ENCODE results near the gene LPCAT3. TPM values are rescaled to one million over a fixed set of nuclear protein-coding genes. Genes with fewer than 3 reads are reported as not detected.

LPCAT3 gene
- total RNA-seq, 2 donors from 2014 or later: 28.3 to 29.0 TPM

DNA sequence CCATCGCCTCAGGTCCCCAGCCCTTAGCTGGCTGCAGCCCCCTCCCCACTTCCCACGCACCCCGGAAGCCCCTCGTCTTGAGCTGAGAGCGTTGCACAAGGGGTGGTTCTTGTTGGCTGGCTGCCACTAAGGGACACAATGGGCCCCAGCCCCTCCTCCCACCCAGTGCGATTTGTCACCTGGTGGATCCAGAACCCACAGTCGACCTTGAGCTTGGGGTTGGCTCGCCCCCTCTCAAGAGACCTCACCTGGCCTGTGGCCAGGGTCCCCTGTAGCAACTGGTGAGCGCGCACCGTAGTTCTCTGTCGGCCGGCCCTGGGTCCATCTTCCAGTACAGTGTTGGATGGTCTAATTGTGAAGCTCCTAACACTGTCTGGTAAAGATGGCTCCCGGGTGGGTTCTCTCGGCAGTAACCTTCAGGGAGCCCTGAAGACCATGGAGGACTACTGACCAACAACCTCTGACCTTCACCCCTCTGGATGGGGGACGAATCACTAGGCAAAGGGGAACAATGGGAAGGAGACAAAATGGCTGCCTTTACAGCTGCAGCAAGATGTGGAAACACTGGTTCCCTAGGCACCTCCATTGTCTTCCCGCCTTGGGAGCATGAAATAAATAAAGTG is 54.4 kb downstream of the LPCAT3 start:
- peak overlapping the region; percentile 85 for H3K27ac Mint-ChIP-seq
- peaks cover 10 to 19% of the 10 kb centered on the region in 2 donors for H3K36me3 Mint-ChIP-seq (ENCODE audit: insufficient read depth in 2 of 2)
- H3K4me3 Mint-ChIP-seq: no peak overlapping the region
- no peaks in the 10 kb centered on the region for H3K27me3 Mint-ChIP-seq (ENCODE audit: low read depth)
- no peaks in the 10 kb centered on the region for H3K9me3 Mint-ChIP-seq
- ATAC-seq (replicated peaks in 1 of 2): no peak
- DNase-seq: no peak
- H3K4me1 Mint-ChIP-seq (ENCODE audit: low read depth): peaks cover 89% of the 10 kb centered on the region

DNA sequence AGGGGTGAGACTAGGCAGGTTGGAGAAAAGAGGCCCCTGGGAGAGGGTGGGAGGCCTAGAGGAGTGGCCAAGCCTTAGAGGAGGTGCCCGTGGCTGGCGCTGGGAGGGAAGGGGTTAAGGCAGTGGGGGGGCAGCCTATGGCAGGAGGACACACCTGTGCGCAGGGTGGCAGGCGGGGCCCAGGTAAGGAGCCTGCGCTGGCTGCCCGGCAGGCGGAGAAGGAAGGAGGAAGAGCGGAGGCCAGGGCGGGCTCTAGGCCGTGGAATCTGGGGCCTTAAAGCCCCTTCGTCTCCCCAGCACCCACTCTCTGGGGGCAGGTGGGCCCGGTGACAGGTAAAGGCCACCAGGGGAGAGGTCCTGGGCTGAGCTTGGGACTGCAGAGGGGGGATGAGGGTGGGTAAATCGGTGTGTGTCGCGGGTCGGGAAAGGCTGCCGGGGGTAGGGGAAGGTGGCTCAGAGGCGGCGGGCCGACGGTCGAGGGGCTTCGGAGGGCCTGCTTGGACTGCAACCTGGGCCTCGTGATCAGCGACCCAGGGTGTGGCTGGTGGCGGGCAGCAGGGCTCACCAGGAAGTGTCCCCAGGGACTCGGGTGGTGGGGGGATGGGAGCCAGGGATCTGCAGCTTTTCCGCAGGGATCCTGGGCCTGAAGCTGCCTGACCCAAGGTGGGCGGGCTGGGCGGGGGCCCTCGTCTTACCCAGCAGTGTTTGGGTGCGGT is 55.1 kb downstream of the LPCAT3 start:
- H3K27me3 Mint-ChIP-seq (ENCODE audit: low read depth): no peaks in the 10 kb centered on the region
- ATAC-seq (replicated peaks in 1 of 2) (no peak), DNase-seq (no peak)
- H3K9me3 Mint-ChIP-seq: no peaks in the 10 kb centered on the region
- H3K4me3 Mint-ChIP-seq: peak overlapping the region in 1 of 2 donors; percentile 13
- peaks cover 89% of the 10 kb centered on the region for H3K4me1 Mint-ChIP-seq (ENCODE audit: low read depth)
- H3K27ac Mint-ChIP-seq: peak overlapping the region; percentile 86
- H3K36me3 Mint-ChIP-seq (ENCODE audit: insufficient read depth in 2 of 2): peaks cover 4 to 20% of the 10 kb centered on the region in 2 donors

DNA sequence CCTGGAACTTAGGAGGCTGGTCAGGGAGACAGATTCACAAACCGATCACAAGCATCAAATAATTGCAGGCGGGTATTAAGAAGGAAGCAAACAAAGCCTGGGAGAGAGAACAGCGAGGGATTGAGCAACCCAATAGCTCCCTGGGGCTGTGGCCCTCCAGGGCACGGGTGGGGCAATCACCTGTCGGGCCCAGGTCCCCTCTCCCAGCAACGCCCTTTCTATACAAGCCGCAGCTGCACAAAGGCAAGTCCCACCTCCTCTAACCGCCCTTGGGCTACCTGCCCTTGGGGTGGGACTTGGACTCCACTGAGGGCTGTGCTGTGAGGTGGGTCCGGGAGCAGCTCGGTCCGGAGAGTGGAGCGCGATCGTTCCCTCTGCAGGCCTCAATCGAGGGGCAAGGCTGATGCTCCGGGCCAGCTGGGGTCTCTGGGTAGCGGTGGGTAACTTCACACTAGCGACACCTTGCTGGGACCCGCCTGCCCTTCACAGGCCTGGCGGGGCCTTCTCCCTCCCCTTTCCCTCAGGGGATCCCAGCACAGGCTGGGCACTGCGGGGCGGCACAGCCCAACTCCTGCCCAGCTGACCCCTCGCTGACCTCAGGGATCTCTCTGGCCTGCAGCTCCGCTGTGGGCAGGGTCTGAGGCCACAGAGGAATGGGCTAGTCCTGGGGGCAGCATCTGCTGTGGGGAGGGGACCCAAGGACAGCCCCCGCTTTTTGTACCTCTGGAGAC is 55.8 kb downstream of the LPCAT3 start:
- H3K36me3 Mint-ChIP-seq (ENCODE audit: insufficient read depth in 2 of 2): peaks cover 4 to 21% of the 10 kb centered on the region in 2 donors
- H3K27ac Mint-ChIP-seq: peak overlapping the region; percentile 98
- DNase-seq (no peak), ATAC-seq (replicated peaks in 1 of 2) (no peak)
- no peaks in the 10 kb centered on the region for H3K9me3 Mint-ChIP-seq
- peaks cover 89% of the 10 kb centered on the region for H3K4me1 Mint-ChIP-seq (ENCODE audit: low read depth)
- H3K27me3 Mint-ChIP-seq (ENCODE audit: low read depth): no peaks in the 10 kb centered on the region
- H3K4me3 Mint-ChIP-seq: peak overlapping the region; percentile 87 to 93

DNA sequence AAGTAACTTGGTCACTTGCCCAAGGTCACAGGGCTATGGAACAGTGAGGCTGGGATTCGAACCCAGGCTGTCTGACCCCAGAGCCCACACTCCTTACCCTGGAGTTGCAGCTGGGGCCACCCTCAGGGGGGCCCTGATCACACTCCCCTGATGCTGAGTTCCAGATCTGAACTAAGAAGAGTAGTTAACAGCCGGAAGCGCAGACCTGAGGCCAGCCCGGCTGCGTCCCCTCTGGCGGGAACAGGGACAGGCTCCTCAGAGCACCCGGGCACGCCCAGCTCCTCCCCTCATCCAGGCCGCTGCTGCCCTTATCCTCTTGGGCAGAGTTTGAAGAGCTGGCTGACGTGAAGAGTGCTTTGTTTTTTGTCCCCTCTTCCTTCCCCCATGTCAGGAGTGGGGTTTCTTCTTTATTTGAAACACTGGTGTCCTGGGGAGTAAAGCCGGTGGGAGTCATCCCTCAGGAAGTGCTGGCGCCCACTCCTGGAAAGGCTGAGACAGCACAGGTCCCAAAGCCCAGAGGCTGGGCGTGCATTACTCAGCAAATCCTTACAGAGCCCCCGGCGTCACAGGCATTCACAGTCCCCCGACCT is 56.5 kb downstream of the LPCAT3 start:
- Mint-ChIP-seq H3K4me1 (ENCODE audit: low read depth) (peaks cover 92% of the 10 kb centered on the region), H3K27ac (peak overlapping the region; percentile 98), H3K36me3 (ENCODE audit: insufficient read depth in 2 of 2) (peaks cover 4 to 17% of the 10 kb centered on the region in 2 donors), H3K4me3 (peak overlapping the region; percentile 87 to 93), H3K27me3 (ENCODE audit: low read depth) (no peaks in the 10 kb centered on the region), H3K9me3 (no peaks in the 10 kb centered on the region)
- ATAC-seq (replicated peaks in 1 of 2) (peak; percentile 26 to 30), DNase-seq (peak; percentile 58 to 69)

DNA sequence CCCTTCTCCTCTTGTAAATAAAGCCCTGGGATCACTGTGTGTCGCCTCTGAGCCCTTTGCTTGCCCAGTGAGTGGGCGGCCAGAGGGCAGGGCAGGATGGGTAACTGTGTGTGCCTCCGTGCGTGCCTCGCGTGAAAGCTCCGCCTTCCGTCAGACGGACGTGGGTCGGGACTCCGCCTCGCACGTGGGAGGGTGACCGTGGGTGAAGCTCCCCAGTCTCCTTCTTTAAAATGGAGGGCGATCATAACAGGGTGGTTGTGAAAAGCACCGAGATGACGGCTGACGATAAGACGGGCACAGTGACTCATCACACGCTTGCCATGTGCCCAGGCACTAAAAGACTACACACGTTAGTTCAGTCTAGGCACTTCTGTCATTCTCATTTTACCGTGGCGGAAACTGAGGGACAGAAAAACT is 57.0 kb downstream of the LPCAT3 start:
- DNase-seq (peak; percentile 90 to 95), ATAC-seq (replicated peaks in 1 of 2) (peak; percentile 78 to 84)
- Mint-ChIP-seq H3K27ac (peak overlapping the region; percentile 98), H3K4me1 (ENCODE audit: low read depth) (peaks cover 92% of the 10 kb centered on the region), H3K27me3 (ENCODE audit: low read depth) (no peaks in the 10 kb centered on the region), H3K9me3 (no peaks in the 10 kb centered on the region), H3K4me3 (peak overlapping the region; percentile 87 to 93), H3K36me3 (ENCODE audit: insufficient read depth in 2 of 2) (peaks cover 1 to 15% of the 10 kb centered on the region in 2 donors)

DNA sequence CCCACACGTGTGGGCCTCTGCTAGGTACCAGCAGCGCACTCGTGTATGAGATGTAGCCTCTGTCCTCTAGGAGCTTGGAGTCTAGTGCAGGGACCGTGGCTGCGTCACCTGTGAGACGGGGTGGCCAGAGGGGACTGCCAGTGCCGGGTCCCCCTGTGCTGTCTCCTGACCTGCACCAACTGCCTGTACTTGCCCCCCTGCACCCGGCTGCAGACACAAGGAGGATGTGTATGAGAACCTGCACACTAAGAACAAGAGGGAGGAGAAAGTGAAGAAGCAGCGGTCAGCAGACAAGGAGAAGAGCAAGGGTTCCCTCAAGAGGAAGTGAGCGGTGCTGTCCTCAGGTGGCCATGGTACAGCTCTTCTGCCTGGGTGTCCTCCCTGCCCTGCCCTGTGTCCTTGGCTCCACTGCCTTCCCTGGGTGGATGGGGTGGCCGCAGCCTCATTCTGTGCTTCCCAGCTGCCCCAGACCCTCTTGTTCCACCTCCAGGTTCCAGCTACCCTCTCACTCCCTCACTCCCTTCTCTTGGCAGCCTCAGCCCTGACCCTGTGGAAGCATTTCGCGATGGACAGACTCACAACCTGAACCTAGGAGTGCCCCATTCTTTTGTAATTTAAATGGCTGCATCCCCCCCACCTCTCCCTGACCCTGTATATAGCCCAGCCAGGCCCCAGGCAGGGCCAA is 57.5 kb downstream of the LPCAT3 start:
- no peaks in the 10 kb centered on the region for H3K9me3 Mint-ChIP-seq
- H3K4me3 Mint-ChIP-seq: peak overlapping the region; percentile 87 to 93
- peaks cover 92% of the 10 kb centered on the region for H3K4me1 Mint-ChIP-seq (ENCODE audit: low read depth)
- DNase-seq (peak; percentile 61 to 67), ATAC-seq (replicated peaks in 1 of 2) (peak; percentile 25 to 50)
- H3K36me3 Mint-ChIP-seq (ENCODE audit: insufficient read depth in 2 of 2): peaks cover 0 to 15% of the 10 kb centered on the region in 2 donors
- H3K27ac Mint-ChIP-seq: peak overlapping the region; percentile 98
- H3K27me3 Mint-ChIP-seq (ENCODE audit: low read depth): no peaks in the 10 kb centered on the region

DNA sequence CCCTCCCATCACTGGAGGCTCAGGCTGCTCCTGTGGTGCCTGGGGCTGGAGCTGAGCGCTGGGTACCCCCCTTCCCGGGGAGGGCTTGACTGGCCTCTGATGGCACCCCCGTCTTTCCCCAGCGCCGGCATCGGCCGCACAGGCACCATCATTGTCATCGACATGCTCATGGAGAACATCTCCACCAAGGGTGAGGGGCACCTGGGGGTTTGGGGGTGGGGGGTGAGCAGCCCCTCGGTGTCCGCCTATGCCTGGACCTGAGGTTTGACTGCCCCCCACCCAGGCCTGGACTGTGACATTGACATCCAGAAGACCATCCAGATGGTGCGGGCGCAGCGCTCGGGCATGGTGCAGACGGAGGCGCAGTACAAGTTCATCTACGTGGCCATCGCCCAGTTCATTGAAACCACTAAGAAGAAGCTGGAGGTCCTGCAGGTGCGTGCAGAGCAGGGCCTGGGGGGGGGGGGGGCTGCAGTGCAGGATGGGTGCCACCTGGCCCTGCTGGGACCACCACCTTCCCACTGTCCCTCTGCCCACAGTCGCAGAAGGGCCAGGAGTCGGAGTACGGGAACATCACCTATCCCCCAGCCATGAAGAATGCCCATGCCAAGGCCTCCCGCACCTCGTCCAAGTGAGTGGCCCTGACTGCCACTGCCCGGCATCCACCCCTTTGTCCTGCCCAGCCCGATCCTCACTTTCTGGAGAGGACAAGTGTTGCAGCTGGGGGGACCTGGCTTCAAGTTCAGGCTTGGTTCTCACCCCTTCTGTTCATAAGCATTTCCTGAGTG is 58.3 kb downstream of the LPCAT3 start:
- no peak for ATAC-seq (replicated peaks in 1 of 2)
- Mint-ChIP-seq H3K4me1 (ENCODE audit: low read depth) (peaks cover 92% of the 10 kb centered on the region), H3K4me3 (peak overlapping the region; percentile 93), H3K27ac (peak overlapping the region; percentile 2), H3K36me3 (ENCODE audit: insufficient read depth in 2 of 2) (peaks cover 0 to 11% of the 10 kb centered on the region in 2 donors), H3K9me3 (no peaks in the 10 kb centered on the region), H3K27me3 (ENCODE audit: low read depth) (no peaks in the 10 kb centered on the region)
- no peak for DNase-seq

DNA sequence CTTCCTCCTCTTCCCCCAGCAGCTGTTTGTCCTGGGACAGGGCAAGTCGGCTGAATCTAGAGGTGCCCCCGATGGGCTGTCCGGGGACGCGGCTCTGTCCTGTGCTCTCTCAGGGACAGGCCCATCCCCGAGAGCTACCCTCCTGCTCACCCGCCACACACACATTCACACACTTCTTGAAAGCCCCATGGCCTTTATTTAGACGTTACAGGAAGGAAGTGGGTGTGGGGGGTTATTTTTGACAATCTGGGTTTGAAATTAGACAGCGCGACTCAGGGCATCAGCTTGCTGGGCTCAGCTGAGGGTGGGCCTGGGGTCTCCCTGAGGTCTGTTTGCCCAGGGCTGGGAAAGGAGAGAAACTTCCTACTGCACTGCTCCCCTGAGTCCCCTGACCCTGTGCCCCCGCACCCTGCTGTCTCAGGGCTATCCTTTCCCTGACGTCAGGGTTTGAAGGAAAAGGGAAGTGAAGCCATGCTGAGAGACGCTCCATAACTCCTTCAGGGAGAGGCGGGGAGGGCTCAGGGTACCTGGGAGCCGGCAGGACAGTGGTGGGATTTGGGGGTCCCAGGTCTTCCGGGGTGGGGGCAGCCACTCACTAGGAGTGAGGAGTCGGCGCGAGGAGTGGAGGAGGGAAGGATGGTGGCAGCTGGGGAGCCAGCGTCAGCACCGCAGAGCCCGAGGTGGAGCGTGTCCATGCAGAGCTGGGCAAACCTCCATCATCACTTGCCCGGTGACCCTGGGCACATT is 59.0 kb downstream of the LPCAT3 start:
- peak overlapping the region; percentile 93 for H3K4me3 Mint-ChIP-seq
- H3K9me3 Mint-ChIP-seq: no peaks in the 10 kb centered on the region

DNA sequence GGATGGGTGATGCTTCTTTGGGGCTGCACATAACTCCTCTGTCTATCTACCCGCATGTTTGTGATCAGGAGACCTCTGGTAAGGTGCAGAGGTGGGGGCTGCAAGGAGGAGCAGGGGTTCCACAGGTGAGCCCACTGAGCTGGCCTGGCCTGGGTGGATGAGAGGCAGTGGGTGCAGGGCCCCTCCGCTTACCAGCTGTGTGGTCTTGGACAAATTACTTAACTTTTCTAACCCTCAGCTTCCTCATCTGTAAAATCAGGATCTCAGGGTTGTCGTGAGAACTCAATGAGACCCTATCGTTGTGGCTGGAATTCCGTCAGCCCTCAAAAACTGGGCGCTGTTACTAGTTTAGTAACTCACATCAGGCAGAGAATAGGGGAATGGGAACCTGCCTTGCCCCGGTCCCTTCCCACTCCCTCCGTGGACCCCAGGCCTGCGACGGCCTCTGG is 59.6 kb downstream of the LPCAT3 start:
- ATAC-seq (replicated peaks in 1 of 2) (no peak), DNase-seq (no peak)
- peaks cover 2 to 13% of the 10 kb centered on the region in 2 donors for H3K36me3 Mint-ChIP-seq (ENCODE audit: insufficient read depth in 2 of 2)
- no peaks in the 10 kb centered on the region for H3K27me3 Mint-ChIP-seq (ENCODE audit: low read depth)
- H3K9me3 Mint-ChIP-seq: no peaks in the 10 kb centered on the region
- peaks cover 93% of the 10 kb centered on the region for H3K4me1 Mint-ChIP-seq (ENCODE audit: low read depth)
- peak overlapping the region; percentile 93 for H3K4me3 Mint-ChIP-seq
- peak overlapping the region; percentile 88 for H3K27ac Mint-ChIP-seq

More for the DNA sequence above, 59.0 kb downstream of the LPCAT3 start:
- ATAC-seq (replicated peaks in 1 of 2) (peak; percentile 52 to 54), DNase-seq (peak; percentile 78)
- Mint-ChIP-seq H3K27ac (peak overlapping the region; percentile 88), H3K4me1 (ENCODE audit: low read depth) (peaks cover 92% of the 10 kb centered on the region), H3K36me3 (ENCODE audit: insufficient read depth in 2 of 2) (peaks cover 2 to 13% of the 10 kb centered on the region in 2 donors), H3K27me3 (ENCODE audit: low read depth) (no peaks in the 10 kb centered on the region)

DNA sequence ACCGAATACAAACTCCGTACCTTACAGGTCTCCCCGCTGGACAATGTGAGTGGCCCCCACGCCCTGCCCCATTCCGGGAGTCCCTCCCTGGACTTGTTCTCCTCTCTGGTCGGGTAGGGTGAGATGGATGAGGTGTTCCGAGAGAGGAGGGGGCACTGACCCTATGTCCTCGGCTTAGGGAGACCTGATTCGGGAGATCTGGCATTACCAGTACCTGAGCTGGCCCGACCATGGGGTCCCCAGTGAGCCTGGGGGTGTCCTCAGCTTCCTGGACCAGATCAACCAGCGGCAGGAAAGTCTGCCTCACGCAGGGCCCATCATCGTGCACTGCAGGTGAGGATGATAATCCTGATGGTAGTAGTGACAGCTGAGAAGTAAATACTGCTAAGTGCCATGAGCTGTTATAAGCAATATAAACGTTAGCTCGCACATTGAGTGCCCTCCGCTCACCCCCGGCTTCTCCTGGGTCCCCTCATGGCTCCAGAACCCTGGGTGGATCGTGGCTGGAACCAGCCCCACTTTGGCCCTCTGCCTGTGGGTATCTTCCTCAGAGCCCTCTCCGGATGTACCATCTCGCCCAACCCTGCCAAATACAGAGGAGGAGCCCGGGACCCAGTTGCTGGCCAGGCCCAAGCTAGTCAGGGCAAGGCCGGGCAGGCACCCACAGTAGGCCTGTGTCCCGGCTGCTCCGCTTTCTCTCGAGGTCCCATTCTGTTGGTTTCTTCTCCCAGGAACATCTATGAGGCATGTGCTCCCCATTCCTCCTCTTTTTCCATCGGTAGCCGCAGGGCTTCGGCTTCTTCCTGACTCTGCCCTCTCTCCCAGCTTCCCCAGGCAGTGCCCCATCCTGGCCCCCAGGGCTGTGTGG is 60.3 kb downstream of the LPCAT3 start:
- DNase-seq (no peak), ATAC-seq (replicated peaks in 1 of 2) (no peak)
- Mint-ChIP-seq H3K4me1 (ENCODE audit: low read depth) (peaks cover 98% of the 10 kb centered on the region), H3K27me3 (ENCODE audit: low read depth) (no peaks in the 10 kb centered on the region), H3K36me3 (ENCODE audit: insufficient read depth in 2 of 2) (peaks cover 2 to 13% of the 10 kb centered on the region in 2 donors), H3K4me3 (peak overlapping the region; percentile 93), H3K9me3 (no peaks in the 10 kb centered on the region), H3K27ac (peak overlapping the region; percentile 88)

All from activated T-cell treated with anti-CD3 and anti-CD28 coated beads, Interleukin-2, amount 50 U/mL, for 72 hours (primary cell).